ENCODE results near the gene PITPNC1.
"Not testable (repeated sequence)": the region's sequence is repeated elsewhere in the genome, so short reads cannot be mapped to it uniquely, and the experiment has no call there.

PITPNC1 gene

DNA sequence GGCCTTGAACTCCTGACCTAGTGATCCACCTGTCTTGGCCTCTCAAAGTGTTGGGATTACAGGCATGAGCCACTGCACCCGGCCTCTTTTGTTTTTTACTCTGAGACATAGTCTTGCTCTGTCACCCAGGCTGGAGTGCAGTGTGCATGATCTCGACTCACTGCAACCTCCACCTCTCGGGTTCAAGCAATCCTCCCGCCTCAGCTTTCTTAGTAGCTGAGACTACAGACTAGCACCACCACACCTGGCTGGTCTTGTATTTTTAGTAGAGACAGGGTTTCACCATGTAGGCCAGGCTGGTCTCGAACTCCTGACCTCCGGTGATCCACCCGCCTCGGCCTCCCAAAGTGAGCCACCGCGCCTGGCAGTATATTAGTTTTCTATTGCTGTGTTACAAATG lies 11.5 kb downstream of the PITPNC1 start:
- not testable (repeated sequence) for H3K4me1 ChIP-seq (ENCODE audit: control insufficient read depth in 1 of 2, insufficient read depth in 2 of 2, low read length in 2 of 2); H3K27me3 ChIP-seq (ENCODE audit: low read depth, low read length); H3K27ac ChIP-seq (ENCODE audit: low read length); H3K4me3 ChIP-seq (ENCODE audit: low read depth in 1 of 2, low read length in 2 of 2); H3K36me3 ChIP-seq (ENCODE audit: control insufficient read depth in 1 of 2, insufficient read depth in 2 of 2, low read length in 2 of 2); H3K9me3 ChIP-seq (ENCODE audit: control insufficient read depth in 1 of 2, low read length in 2 of 2)

DNA sequence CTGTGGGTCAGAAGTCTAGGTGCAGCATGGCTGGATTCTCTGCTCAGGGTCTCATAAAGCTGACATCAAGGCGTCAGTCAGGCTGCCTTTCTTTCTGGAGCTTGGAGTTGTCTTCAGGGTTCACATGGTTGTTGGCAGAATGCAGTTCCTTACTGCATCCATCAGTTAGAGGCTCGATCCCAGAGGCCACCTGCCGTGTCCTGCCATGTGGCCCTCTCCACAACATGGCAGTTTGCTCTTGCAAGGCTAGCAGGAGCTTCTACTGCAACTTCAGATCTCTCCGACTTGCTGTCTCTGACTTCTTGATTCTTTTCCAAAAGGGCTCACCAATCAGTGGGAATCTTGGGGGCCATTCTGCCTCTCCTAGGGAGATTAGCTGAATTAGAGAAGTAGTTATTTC lies 11.9 kb downstream of the PITPNC1 start:
- peaks cover 0 to 5% of the 10 kb centered on the region in 2 donors for H3K4me1 ChIP-seq (ENCODE audit: control insufficient read depth in 1 of 2, insufficient read depth in 2 of 2, low read length in 2 of 2)
- no peaks in the 10 kb centered on the region for H3K9me3 ChIP-seq (ENCODE audit: control insufficient read depth in 1 of 2, low read length in 2 of 2)
- H3K4me3 ChIP-seq (ENCODE audit: low read depth in 1 of 2, low read length in 2 of 2), result no peak overlapping the region
- H3K36me3 ChIP-seq (ENCODE audit: control insufficient read depth in 1 of 2, insufficient read depth in 2 of 2, low read length in 2 of 2), result no peaks in the 10 kb centered on the region
- no peak overlapping the region for H3K27ac ChIP-seq (ENCODE audit: low read length)
- no peaks in the 10 kb centered on the region for H3K27me3 ChIP-seq (ENCODE audit: low read depth, low read length)

DNA sequence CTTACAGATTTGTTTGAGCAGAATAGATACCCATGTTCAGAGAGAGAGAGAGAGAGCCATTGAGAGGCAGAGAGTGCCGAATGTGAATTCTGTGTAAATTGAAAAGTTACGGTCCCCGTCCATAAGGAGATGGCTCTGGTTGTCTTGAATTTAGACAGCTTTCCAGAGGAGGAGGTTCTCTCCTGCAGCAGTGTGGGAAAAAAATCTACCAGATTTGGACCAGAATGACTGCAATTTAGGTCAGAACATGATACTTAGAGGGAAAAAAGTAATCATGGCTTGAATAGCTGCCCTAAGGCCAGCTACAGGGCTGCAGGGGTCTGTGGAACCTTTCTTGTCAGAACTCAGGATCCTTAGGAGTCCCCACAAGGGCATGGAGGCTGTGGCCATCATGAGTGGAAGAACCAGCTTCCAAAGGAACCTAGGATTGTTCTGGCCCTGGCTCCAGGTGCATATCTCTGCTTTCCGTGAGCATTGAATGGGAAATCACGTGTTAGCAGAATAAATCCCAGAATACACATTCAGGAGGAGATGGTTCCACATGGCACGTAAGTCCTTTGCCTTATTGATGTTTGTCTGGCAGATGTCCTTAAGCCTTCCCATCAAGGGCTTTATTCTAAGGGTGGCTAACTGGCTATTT lies 13.0 kb downstream of the PITPNC1 start:
- Histone ChIP-seq H3K27me3 (ENCODE audit: low read depth, low read length) (no peaks in the 10 kb centered on the region), H3K36me3 (ENCODE audit: control insufficient read depth in 1 of 2, insufficient read depth in 2 of 2, low read length in 2 of 2) (no peaks in the 10 kb centered on the region), H3K27ac (ENCODE audit: low read length) (peak overlapping the region; percentile 43), H3K9me3 (ENCODE audit: control insufficient read depth in 1 of 2, low read length in 2 of 2) (no peaks in the 10 kb centered on the region), H3K4me3 (ENCODE audit: low read depth in 1 of 2, low read length in 2 of 2) (no peak overlapping the region), H3K4me1 (ENCODE audit: control insufficient read depth in 1 of 2, insufficient read depth in 2 of 2, low read length in 2 of 2) (peaks cover 0 to 5% of the 10 kb centered on the region in 2 donors)

DNA sequence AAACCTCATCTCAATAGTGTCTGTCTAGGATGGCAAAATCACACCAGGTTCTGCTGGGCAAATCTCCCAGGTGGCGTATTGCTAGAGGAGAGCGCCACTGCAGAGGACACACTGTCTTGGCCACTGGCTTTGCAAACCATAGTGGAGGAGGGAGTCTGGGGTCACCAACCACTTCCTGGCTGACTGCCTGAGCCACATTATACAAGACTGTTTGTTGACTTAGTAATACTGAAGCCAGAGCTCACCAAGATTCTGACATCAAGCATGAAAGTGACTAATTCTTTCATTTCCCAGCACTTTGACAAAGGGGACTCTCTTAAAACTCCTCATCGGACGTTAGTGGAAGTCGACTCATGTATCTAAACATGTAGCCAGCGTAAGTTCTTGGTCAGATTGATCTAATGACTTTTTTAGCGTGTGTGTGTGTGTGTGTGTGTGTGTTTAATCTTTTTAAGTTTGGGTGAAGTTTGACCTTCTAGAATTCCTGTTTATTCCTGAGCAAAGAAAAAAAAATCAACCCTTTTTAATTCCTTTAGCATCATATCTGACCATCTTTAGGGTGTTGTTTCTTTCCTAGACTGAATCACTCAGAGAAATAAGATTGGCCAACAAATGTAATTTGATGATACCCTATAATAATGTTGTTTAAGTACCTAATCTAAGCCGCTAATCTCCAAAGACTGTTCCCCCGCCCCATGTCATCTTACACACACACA lies 13.7 kb downstream of the PITPNC1 start:
- H3K36me3 ChIP-seq (ENCODE audit: control insufficient read depth in 1 of 2, insufficient read depth in 2 of 2, low read length in 2 of 2), result no peaks in the 10 kb centered on the region
- H3K9me3 ChIP-seq (ENCODE audit: control insufficient read depth in 1 of 2, low read length in 2 of 2), result no peaks in the 10 kb centered on the region
- H3K27me3 ChIP-seq (ENCODE audit: low read depth, low read length), result no peaks in the 10 kb centered on the region
- no peak overlapping the region for H3K4me3 ChIP-seq (ENCODE audit: low read depth in 1 of 2, low read length in 2 of 2)
- peak overlapping the region; percentile 43 for H3K27ac ChIP-seq (ENCODE audit: low read length)
- H3K4me1 ChIP-seq (ENCODE audit: control insufficient read depth in 1 of 2, insufficient read depth in 2 of 2, low read length in 2 of 2), result peaks cover 0 to 5% of the 10 kb centered on the region in 2 donors

DNA sequence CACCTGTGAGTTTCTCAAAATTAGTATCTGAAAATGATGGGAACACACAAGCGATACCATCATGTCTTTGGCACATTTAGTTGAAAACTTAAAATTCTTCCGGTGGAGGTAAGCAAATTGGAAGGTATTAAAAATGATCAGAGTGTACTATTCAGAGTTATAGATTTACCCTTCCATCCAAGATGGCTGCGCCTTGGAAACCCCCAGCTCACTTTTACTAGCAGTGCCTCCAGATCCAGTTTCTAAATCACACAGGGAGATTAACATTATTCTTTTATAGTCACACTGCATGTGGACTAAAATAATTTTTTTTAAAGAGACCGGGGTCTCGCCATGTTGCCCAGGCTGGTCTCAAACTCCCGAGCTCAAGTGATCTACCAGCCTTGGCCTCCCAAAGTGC lies 15.0 kb downstream of the PITPNC1 start:
- H3K9me3 ChIP-seq (ENCODE audit: control insufficient read depth in 1 of 2, low read length in 2 of 2), result no peaks in the 10 kb centered on the region
- no peaks in the 10 kb centered on the region for H3K36me3 ChIP-seq (ENCODE audit: control insufficient read depth in 1 of 2, insufficient read depth in 2 of 2, low read length in 2 of 2)
- no peak overlapping the region for H3K4me3 ChIP-seq (ENCODE audit: low read depth in 1 of 2, low read length in 2 of 2)
- peaks cover 0 to 5% of the 10 kb centered on the region in 2 donors for H3K4me1 ChIP-seq (ENCODE audit: control insufficient read depth in 1 of 2, insufficient read depth in 2 of 2, low read length in 2 of 2)
- no peak overlapping the region for H3K27ac ChIP-seq (ENCODE audit: low read length)
- no peaks in the 10 kb centered on the region for H3K27me3 ChIP-seq (ENCODE audit: low read depth, low read length)

DNA sequence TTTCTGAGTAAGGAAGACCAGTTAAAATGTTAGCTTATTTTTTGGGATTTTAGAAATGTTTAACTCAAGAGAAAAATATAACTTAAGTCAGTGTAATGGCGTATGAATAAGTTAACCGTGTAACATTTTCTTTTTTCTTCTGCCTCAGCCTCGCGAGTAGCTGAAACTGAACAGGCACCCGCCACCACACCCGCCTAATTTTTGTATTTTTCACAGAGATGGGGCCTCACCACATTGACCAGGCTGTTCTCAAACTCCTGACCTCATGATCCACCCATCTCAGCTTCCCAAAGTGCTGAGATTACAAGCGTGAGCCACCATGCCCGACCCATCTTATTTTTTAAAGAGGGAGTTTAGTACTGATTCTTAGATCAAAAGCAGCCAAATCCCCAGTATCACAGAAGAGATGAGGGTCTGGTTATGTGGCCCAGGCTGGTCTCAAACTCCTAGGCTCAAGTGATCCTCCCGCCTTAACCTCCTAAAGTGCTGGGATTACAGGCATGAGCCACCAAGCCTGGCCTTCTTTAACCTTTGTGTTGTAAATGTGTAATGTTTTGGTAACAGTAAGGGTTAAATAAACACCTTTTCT lies 16.8 kb downstream of the PITPNC1 start:
- no peak overlapping the region for H3K27ac ChIP-seq (ENCODE audit: low read length)
- no peaks in the 10 kb centered on the region for H3K9me3 ChIP-seq (ENCODE audit: control insufficient read depth in 1 of 2, low read length in 2 of 2)
- no peak overlapping the region for H3K4me3 ChIP-seq (ENCODE audit: low read depth in 1 of 2, low read length in 2 of 2)
- H3K4me1 ChIP-seq (ENCODE audit: control insufficient read depth in 1 of 2, insufficient read depth in 2 of 2, low read length in 2 of 2), result peaks cover 0 to 5% of the 10 kb centered on the region in 2 donors
- H3K27me3 ChIP-seq (ENCODE audit: low read depth, low read length), result no peaks in the 10 kb centered on the region
- no peaks in the 10 kb centered on the region for H3K36me3 ChIP-seq (ENCODE audit: control insufficient read depth in 1 of 2, insufficient read depth in 2 of 2, low read length in 2 of 2)

DNA sequence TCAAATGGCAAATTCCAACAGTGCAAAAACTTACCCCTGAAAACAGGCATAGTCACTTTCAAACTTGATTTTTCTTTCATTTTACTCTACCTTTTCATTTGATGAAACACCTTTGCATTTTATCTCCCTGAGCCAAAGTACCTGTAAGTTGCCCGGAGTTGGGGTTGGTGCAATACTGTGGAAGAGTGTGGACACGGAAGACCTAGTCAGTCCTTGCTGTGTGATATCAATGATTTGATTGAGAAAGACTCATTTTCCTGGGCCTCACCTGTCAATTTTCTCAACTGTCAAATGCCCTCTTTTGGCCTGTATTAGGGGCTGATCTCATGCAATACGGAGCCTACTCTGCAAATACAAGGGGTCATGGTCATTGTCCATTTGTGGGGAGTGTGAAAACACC lies 22.6 kb downstream of the PITPNC1 start:
- H3K27me3 ChIP-seq (ENCODE audit: low read depth, low read length), result no peaks in the 10 kb centered on the region
- no peaks in the 10 kb centered on the region for H3K36me3 ChIP-seq (ENCODE audit: control insufficient read depth in 1 of 2, insufficient read depth in 2 of 2, low read length in 2 of 2)
- no peak overlapping the region for H3K4me3 ChIP-seq (ENCODE audit: low read depth in 1 of 2, low read length in 2 of 2)
- peaks cover 4 to 8% of the 10 kb centered on the region in 2 donors for H3K4me1 ChIP-seq (ENCODE audit: control insufficient read depth in 1 of 2, insufficient read depth in 2 of 2, low read length in 2 of 2)
- no peak overlapping the region for H3K27ac ChIP-seq (ENCODE audit: low read length)
- no peaks in the 10 kb centered on the region for H3K9me3 ChIP-seq (ENCODE audit: control insufficient read depth in 1 of 2, low read length in 2 of 2)

DNA sequence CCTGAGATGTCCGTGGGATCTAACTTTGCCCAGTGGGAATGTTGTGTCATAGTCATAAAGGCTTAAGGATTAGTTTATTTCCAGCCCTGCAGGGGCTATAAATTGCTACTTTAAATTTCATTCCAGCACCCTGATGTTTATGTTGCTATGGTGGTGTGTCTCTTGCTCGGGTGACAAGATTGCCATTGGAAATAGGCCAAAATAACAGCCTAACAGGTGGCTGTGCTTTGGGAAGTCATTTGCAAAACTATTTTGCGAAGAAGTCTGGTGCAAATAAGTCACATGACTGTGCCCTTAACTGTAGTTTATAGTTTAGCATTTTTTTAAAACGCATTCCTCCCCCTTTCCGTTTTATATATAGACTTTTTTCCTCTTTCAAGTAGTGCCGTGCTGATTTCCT lies 23.1 kb downstream of the PITPNC1 start:
- H3K27ac ChIP-seq (ENCODE audit: low read length), result no peak overlapping the region
- no peaks in the 10 kb centered on the region for H3K9me3 ChIP-seq (ENCODE audit: control insufficient read depth in 1 of 2, low read length in 2 of 2)
- no peak overlapping the region for H3K4me3 ChIP-seq (ENCODE audit: low read depth in 1 of 2, low read length in 2 of 2)
- no peaks in the 10 kb centered on the region for H3K27me3 ChIP-seq (ENCODE audit: low read depth, low read length)
- peaks cover 4 to 8% of the 10 kb centered on the region in 2 donors for H3K4me1 ChIP-seq (ENCODE audit: control insufficient read depth in 1 of 2, insufficient read depth in 2 of 2, low read length in 2 of 2)
- H3K36me3 ChIP-seq (ENCODE audit: control insufficient read depth in 1 of 2, insufficient read depth in 2 of 2, low read length in 2 of 2), result no peaks in the 10 kb centered on the region

DNA sequence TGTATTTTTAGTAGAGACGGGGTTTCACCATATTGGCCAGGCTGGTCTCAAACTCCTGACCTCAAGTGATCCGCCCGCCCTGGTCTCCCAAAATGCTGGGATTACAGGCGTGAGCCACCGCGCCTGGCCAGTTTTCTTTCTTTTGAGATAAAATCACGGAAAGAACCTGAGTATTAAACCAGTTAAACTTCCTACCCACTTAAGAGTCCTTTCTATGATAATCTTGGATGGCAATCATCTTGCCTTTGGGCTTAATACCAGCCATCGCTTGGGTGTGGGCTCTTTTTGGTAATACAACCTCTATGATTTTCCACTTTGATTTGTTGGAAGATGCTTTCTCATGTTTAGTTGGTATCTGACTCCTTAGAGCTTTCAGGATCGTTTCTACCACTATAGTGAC lies 24.0 kb downstream of the PITPNC1 start:
- no peak overlapping the region for H3K27ac ChIP-seq (ENCODE audit: low read length)
- no peak overlapping the region for H3K4me3 ChIP-seq (ENCODE audit: low read depth in 1 of 2, low read length in 2 of 2)
- H3K27me3 ChIP-seq (ENCODE audit: low read depth, low read length), result no peaks in the 10 kb centered on the region
- H3K9me3 ChIP-seq (ENCODE audit: control insufficient read depth in 1 of 2, low read length in 2 of 2), result no peaks in the 10 kb centered on the region
- no peaks in the 10 kb centered on the region for H3K36me3 ChIP-seq (ENCODE audit: control insufficient read depth in 1 of 2, insufficient read depth in 2 of 2, low read length in 2 of 2)
- peaks cover 4 to 8% of the 10 kb centered on the region in 2 donors for H3K4me1 ChIP-seq (ENCODE audit: control insufficient read depth in 1 of 2, insufficient read depth in 2 of 2, low read length in 2 of 2)

DNA sequence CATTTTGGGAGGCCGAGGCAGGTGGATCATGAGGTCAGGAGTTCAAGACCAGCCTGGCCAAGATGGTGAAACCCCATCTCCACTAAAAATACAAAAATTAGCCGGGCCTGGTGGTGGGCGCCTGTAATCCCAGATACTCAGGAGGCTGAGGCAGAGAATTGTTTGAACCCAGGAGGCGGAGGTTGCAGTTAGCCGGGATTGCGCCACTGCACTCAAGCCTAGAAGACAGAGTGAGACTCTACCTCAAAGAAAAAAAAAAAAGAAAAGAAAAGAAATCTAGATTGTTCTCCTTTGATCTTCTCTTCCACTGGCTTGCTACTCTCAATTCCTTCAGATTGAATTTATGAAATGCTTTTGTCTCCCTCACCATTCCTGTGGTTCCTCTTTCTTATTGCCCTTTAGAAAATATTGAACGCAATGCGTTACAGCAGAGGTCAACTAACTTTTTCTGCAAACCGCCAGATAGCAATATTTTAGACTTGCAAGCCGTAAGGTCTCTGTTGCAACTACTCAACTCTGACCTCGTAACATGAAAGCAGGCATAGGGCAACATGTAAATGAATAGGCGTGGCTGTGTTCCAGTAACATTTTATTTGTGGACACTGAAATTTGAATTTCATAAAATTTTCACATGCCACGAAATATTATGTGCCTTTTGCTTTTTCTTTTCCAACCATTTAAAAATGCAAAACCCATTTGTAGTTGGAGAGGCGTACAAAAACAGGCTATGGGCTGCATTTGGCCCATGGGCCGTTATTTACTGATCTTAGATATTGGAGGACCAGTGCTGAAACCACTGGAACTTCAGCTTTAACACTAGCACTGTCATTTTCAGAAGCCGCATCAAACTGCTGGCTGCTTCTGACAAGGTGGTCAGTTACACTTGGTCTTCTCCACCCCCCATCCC lies 24.8 kb downstream of the PITPNC1 start:
- Histone ChIP-seq H3K4me1 (ENCODE audit: control insufficient read depth in 1 of 2, insufficient read depth in 2 of 2, low read length in 2 of 2) (peaks cover 4 to 8% of the 10 kb centered on the region in 2 donors), H3K4me3 (ENCODE audit: low read depth in 1 of 2, low read length in 2 of 2) (no peak overlapping the region), H3K9me3 (ENCODE audit: control insufficient read depth in 1 of 2, low read length in 2 of 2) (no peaks in the 10 kb centered on the region), H3K27me3 (ENCODE audit: low read depth, low read length) (no peaks in the 10 kb centered on the region), H3K27ac (ENCODE audit: low read length) (no peak overlapping the region), H3K36me3 (ENCODE audit: control insufficient read depth in 1 of 2, insufficient read depth in 2 of 2, low read length in 2 of 2) (no peaks in the 10 kb centered on the region)

DNA sequence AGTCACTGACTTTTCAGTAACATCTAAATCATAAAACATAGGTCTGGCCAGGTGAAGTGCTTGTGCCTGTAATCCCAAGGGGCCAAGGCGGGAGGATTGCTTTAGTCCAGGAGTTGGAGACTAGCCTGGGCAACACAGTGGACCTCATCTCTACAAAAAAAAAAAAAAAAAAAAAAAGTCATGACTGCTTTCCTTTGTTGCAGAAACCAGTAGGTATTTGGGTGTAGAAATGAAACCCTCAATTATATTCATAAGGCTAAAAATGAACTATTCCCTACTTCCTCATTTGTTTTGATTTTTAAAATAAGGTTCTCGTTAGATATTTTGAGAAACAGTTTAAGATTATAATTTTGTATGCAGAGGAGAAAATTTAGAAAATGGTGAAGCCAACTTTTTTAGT lies 26.0 kb downstream of the PITPNC1 start:
- Histone ChIP-seq H3K4me3 (ENCODE audit: low read depth in 1 of 2, low read length in 2 of 2) (no peak overlapping the region), H3K36me3 (ENCODE audit: control insufficient read depth in 1 of 2, insufficient read depth in 2 of 2, low read length in 2 of 2) (no peaks in the 10 kb centered on the region), H3K27me3 (ENCODE audit: low read depth, low read length) (no peaks in the 10 kb centered on the region), H3K27ac (ENCODE audit: low read length) (no peak overlapping the region), H3K9me3 (ENCODE audit: control insufficient read depth in 1 of 2, low read length in 2 of 2) (no peaks in the 10 kb centered on the region), H3K4me1 (ENCODE audit: control insufficient read depth in 1 of 2, insufficient read depth in 2 of 2, low read length in 2 of 2) (peaks cover 4 to 8% of the 10 kb centered on the region in 2 donors)

Data from muscle layer of duodenum (tissue), 2 donors.